Measurements from ENCODE around the gene PADI1. TPM values are rescaled to one million over a fixed set of nuclear protein-coding genes. Genes with fewer than 3 reads are reported as not detected.

The PADI1 gene
- total and polyA plus RNA-seq, 2 of the 8 experiments (the other 6 are each of a cell fraction or from before 2014, with no cell fraction given), result 0.20 to 0.30 TPM

DNA sequence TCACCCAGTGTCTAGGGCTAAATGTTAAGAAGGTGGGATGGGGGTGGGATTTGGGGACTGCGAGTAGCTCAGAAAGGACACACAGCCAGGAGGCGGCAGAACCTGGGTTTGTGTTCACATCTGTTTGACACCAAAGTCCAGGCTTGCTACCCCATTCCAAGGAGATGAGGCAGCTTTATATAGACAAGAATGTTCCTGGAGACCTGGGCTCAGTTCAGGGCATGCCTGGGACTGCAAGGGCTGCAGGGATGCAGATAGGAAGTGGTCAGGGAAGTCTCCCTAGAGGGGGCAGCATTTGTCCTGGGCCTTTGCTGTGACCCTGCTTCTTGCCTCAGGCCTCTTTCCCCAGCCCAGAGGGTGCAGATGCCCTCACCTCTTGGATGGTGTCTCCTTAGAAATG lies 60.2 kb downstream of the PADI1 start:
- DNase-seq (ENCODE audit: low read depth in 1 of 2, low spot score in 2 of 2) (peak in 1 of 2 experiments; percentile 52), FAIRE-seq (no peak)
- Histone ChIP-seq H2BK15ac (ENCODE audit: low read length) (0 out of 2 replicates have a peak overlapping the region, but pooled peaks have one; percentile 61), H3K4me1 (replicated peaks in 1 of 4; ENCODE audit: control insufficient read depth in 3 of 4, insufficient read depth in 4 of 4, low read length in 3 of 4) (no peaks in the 10 kb centered on the region; a peak in 1 of 7 replicates), H2BK20ac (ENCODE audit: low read length) (no peak overlapping the region), H3K23me2 (ENCODE audit: low read depth, low read length) (no peaks in the 10 kb centered on the region), H4K8ac (ENCODE audit: extremely low read depth, insufficient read depth, low read length) (no peak overlapping the region), H3K9me3 (ENCODE audit: insufficient read depth in 2 of 2, low read depth in 1 of 2, low read length in 1 of 2) (no peaks in the 10 kb centered on the region), H3K56ac (replicated peaks; ENCODE audit: insufficient read length, low read depth, low read length) (no peak overlapping the region), H4K91ac (replicated peaks; ENCODE audit: insufficient read length, low read length) (no peak overlapping the region), H3K23ac (ENCODE audit: insufficient read length) (no peak overlapping the region), H3K4ac (replicated peaks; ENCODE audit: insufficient read length, low read depth, low read length) (no peak overlapping the region), H3K79me2 (ENCODE audit: control insufficient read depth in 1 of 2, insufficient read depth in 2 of 2, low read length in 2 of 2) (no peaks in the 10 kb centered on the region), H2BK12ac (ENCODE audit: low read depth, low read length) (peak overlapping the region; percentile 75; the same call in 1 of the 2 replicates), H2BK5ac (ENCODE audit: low read depth, low read length) (peak overlapping the region; percentile 44; the same call in 1 of the 2 replicates), H3K4me2 (ENCODE audit: insufficient read depth in 1 of 2, low read depth in 2 of 2, low read length in 2 of 2) (no peak overlapping the region), H4K5ac (ENCODE audit: insufficient read length, low read depth, low read length) (no peak overlapping the region), H3K27me3 (replicated peaks in 1 of 4; ENCODE audit: control insufficient read depth in 3 of 4, extremely low read depth in 1 of 4, insufficient read depth in 3 of 4, low read length in 3 of 4) (peaks cover 0 to 2% (median 0%) of the 10 kb centered on the region in 4 experiments; a peak in 1 of 7 replicates), H3K18ac (ENCODE audit: extremely low read depth, low read length) (no peak overlapping the region; the same call in 1 of the 2 replicates), H4K20me1 (replicated peaks in 1 of 2; ENCODE audit: control insufficient read depth in 1 of 2, insufficient read depth in 2 of 2, low read length in 2 of 2) (no peaks in the 10 kb centered on the region), H2AFZ (ENCODE audit: low read length) (peak overlapping the region; percentile 40; the same call in 1 of the 2 replicates), H3K4me3 (ENCODE audit: extremely low read depth in 1 of 4, insufficient read depth in 2 of 4, low read depth in 3 of 4, low read length in 4 of 4) (no peak overlapping the region), H2AK5ac (ENCODE audit: low read depth, low read length) (no peak overlapping the region), H2BK120ac (replicated peaks; ENCODE audit: low read depth, low read length) (no peak overlapping the region), H3K14ac (ENCODE audit: insufficient read length) (no peak overlapping the region), H3K36me3 (ENCODE audit: control insufficient read depth in 2 of 4, insufficient read depth in 4 of 4, low read length in 3 of 4) (no peaks in the 10 kb centered on the region), H3K79me1 (ENCODE audit: low read depth, low read length) (no peaks in the 10 kb centered on the region), H3K9ac (replicated peaks in 1 of 4; ENCODE audit: extremely low read depth in 1 of 4, low read depth in 3 of 4, low read length in 3 of 4) (no peak overlapping the region), H3K27ac (ENCODE audit: low read depth, low read length) (no peak overlapping the region)
- POLR2A ChIA-PET (ENCODE audit: partially characterized antibody), result no interaction called here
- CTCF ChIA-PET (ENCODE audit: partially characterized antibody), result interaction anchor here (0.6 to 2.2 kb wide), 10 partner anchors 9 to 376 kb away, joined by 3 to 9 read pairs (median 4); no protein-coding TSS in a partner anchor
- WGBS, 2 experiments (ENCODE audit: extremely low coverage in 1 of 2, insufficient coverage in 1 of 2, insufficient read length in 1 of 2, insufficient replicate concordance in 2 of 2, low coverage in 1 of 2, low lambda C conversion rate in 2 of 2, missing lambda C conversion rate in 1 of 2), result 73% methylated on average over 2 of the region's 2 CpGs; no CpG with 5 or more reads in 1 of the 2 experiments
- no peak for TF ChIP-seq POU5F1 (IDR thresholded peaks at IDR 0.05; ENCODE audit: low read depth, low read length)
- no peak for TF ChIP-seq TCF12 (IDR thresholded peaks at IDR 0.05; ENCODE audit: low read depth, low read length)
- TF ChIP-seq HDAC2 (IDR thresholded peaks at IDR 0.05; ENCODE audit: borderline replicate concordance in 1 of 2, low read depth in 2 of 2, low read length in 2 of 2), result no peak
- no peak for TF ChIP-seq HDAC6 (IDR thresholded peaks at IDR 0.05; ENCODE audit: low read depth, low read length)
- TF ChIP-seq RAD21 (IDR thresholded peaks at IDR 0.05 in 1 of 2, conservative IDR thresholded peaks at IDR 0.05 in 1 of 2; ENCODE audit: low read depth in 2 of 2, low read length in 2 of 2), result peak; percentile 20 to 34; a peak in 3 of 4 replicates
- TF ChIP-seq NRF1 (IDR thresholded peaks at IDR 0.05; ENCODE audit: low read depth, low read length), result no peak
- no peak for TF ChIP-seq RBBP5 (IDR thresholded peaks at IDR 0.05; ENCODE audit: borderline replicate concordance, low read depth, low read length)
- TF ChIP-seq JUND (IDR thresholded peaks at IDR 0.05; ENCODE audit: low read length), result no peak
- TF ChIP-seq CHD1 (IDR thresholded peaks at IDR 0.05; ENCODE audit: low read depth, low read length), result no peak
- TF ChIP-seq CREB1 (IDR thresholded peaks at IDR 0.05), result no peak
- TF ChIP-seq GTF2F1 (IDR thresholded peaks at IDR 0.05; ENCODE audit: borderline replicate concordance, low read depth, low read length), result no peak
- no peak for TF ChIP-seq SAP30 (IDR thresholded peaks at IDR 0.05; ENCODE audit: insufficient read depth, insufficient replicate concordance, low read length)
